ENCODE measurements around the gene LIPN. TPM values are rescaled to one million over a fixed set of nuclear protein-coding genes. Genes with fewer than 3 reads are reported as not detected.
"Not testable (repeated sequence)": the region's sequence is repeated elsewhere in the genome, so short reads cannot be mapped to it uniquely, and the experiment has no call there.

LIPN gene
- total RNA-seq, 2 experiments from 2014 or later = not detected

DNA sequence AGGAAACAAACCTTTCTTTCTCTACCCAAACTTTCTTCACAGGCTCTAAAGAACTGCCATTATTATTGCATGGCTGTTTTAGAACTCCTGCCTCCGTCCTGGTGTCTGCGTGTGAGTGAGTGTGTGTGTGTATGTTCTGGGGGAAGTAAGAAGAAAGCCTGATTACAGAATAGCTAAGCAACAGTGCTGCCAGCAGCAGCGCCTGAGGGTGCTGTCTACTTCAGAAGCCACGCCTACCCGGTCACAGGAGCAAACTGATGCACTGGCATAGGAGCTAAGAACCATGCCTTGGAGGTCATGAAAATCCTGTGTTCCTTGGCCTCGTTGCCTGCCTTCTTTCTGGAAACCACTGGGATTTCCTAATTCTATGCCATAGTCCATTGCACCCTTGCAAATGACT lies 28.5 kb upstream of the LIPN start:
- Histone ChIP-seq H3K27ac (ENCODE audit: low read depth, low read length, poor library complexity, severe bottlenecking) (no peak overlapping the region), H3K4me3 (ENCODE audit: low read depth, low read length, poor library complexity, severe bottlenecking) (no peak overlapping the region), H3K9me3 (ENCODE audit: low read length) (no peaks in the 10 kb centered on the region), H3K9me2 (ENCODE audit: insufficient read depth, low read length) (no peaks in the 10 kb centered on the region), H2AFZ (ENCODE audit: low read length) (no peak overlapping the region), H3K4me1 (ENCODE audit: insufficient read depth, low read length, poor library complexity, severe bottlenecking) (peaks cover 6% of the 10 kb centered on the region), H3K79me2 (ENCODE audit: insufficient read depth, low read depth, low read length) (no peaks in the 10 kb centered on the region), H3K4me2 (ENCODE audit: low read length) (no peak overlapping the region), H3K36me3 (ENCODE audit: insufficient read depth, low read length) (no peaks in the 10 kb centered on the region), H4K20me1 (ENCODE audit: insufficient read depth, low read length) (no peaks in the 10 kb centered on the region)
- ChIA-PET CTCF (ENCODE audit: unreplicated experiment) (no interaction called here), POLR2A (no interaction called here)
- no peak for TF ChIP-seq EZH2phosphoT487 (IDR thresholded peaks at IDR 0.05; ENCODE audit: borderline replicate concordance, low read depth, low read length)
- TF ChIP-seq, protein P1, sequence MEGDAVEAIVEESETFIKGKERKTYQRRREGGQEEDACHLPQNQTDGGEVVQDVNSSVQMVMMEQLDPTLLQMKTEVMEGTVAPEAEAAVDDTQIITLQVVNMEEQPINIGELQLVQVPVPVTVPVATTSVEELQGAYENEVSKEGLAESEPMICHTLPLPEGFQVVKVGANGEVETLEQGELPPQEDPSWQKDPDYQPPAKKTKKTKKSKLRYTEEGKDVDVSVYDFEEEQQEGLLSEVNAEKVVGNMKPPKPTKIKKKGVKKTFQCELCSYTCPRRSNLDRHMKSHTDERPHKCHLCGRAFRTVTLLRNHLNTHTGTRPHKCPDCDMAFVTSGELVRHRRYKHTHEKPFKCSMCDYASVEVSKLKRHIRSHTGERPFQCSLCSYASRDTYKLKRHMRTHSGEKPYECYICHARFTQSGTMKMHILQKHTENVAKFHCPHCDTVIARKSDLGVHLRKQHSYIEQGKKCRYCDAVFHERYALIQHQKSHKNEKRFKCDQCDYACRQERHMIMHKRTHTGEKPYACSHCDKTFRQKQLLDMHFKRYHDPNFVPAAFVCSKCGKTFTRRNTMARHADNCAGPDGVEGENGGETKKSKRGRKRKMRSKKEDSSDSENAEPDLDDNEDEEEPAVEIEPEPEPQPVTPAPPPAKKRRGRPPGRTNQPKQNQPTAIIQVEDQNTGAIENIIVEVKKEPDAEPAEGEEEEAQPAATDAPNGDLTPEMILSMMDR (conservative IDR thresholded peaks at IDR 0.05; ENCODE audit: low read length) = no peak
- intact Hi-C loops (cut with micrococcal nuclease; ENCODE audit: unreplicated experiment) = no loop called here
- no TSS peak for BruUV-seq (replicated peaks)
- DNase-seq (ENCODE audit: low spot score) = no peak

- no peak overlapping the region for H3K27ac ChIP-seq (ENCODE audit: low read depth, low read length, poor library complexity, severe bottlenecking)
- TF ChIP-seq EZH2phosphoT487 (IDR thresholded peaks at IDR 0.05; ENCODE audit: borderline replicate concordance, low read depth, low read length) = no peak
- TF ChIP-seq, protein P1 (conservative IDR thresholded peaks at IDR 0.05; ENCODE audit: low read length) = no peak
- H3K4me2 ChIP-seq (ENCODE audit: low read length) = 0 out of 2 replicates have a peak overlapping the region, but pooled peaks have one; percentile 9
- H3K4me3 ChIP-seq (ENCODE audit: low read depth, low read length, poor library complexity, severe bottlenecking) = no peak overlapping the region
- H3K4me1 ChIP-seq (ENCODE audit: insufficient read depth, low read length, poor library complexity, severe bottlenecking) = peaks cover 6% of the 10 kb centered on the region
- H3K9me2 ChIP-seq (ENCODE audit: insufficient read depth, low read length) = no peaks in the 10 kb centered on the region
- H3K9me3 ChIP-seq (ENCODE audit: low read length) = no peaks in the 10 kb centered on the region
- H2AFZ ChIP-seq (ENCODE audit: low read length) = no peak overlapping the region
- BruUV-seq (replicated peaks) = no TSS peak
- H3K79me2 ChIP-seq (ENCODE audit: insufficient read depth, low read depth, low read length) = no peaks in the 10 kb centered on the region
- intact Hi-C loops (cut with micrococcal nuclease; ENCODE audit: unreplicated experiment) = no loop called here
- no peaks in the 10 kb centered on the region for H4K20me1 ChIP-seq (ENCODE audit: insufficient read depth, low read length)
- POLR2A ChIA-PET = interaction anchor here (0.5 to 1.0 kb wide), 2 partner anchors 8 to 199 kb away, joined by 5 to 6 read pairs; no protein-coding TSS in a partner anchor
- H3K36me3 ChIP-seq (ENCODE audit: insufficient read depth, low read length) = no peaks in the 10 kb centered on the region
- peak; percentile 6 for DNase-seq (ENCODE audit: low spot score)
- CTCF ChIA-PET (ENCODE audit: unreplicated experiment) = no interaction called here
These were observed 26.6 kb upstream of the LIPN start for GRCh38 chr10:88733215-88733614.

GRCh38 chr10:88735661-88736060 lies 24.2 kb upstream of the LIPN start:
- peaks cover 6% of the 10 kb centered on the region for H3K4me1 ChIP-seq (ENCODE audit: insufficient read depth, low read length, poor library complexity, severe bottlenecking)
- CTCF ChIA-PET (ENCODE audit: unreplicated experiment) = no interaction called here
- no peak overlapping the region for H3K4me2 ChIP-seq (ENCODE audit: low read length)
- H3K36me3 ChIP-seq (ENCODE audit: insufficient read depth, low read length) = no peaks in the 10 kb centered on the region
- POLR2A ChIA-PET = interaction anchor here (0.8 kb wide), 1 partner anchor 653 kb away, joined by 3 read pairs; no protein-coding TSS in a partner anchor
- no peak overlapping the region for H3K27ac ChIP-seq (ENCODE audit: low read depth, low read length, poor library complexity, severe bottlenecking)
- no peak overlapping the region for H2AFZ ChIP-seq (ENCODE audit: low read length)
- H3K9me2 ChIP-seq (ENCODE audit: insufficient read depth, low read length) = no peaks in the 10 kb centered on the region
- H3K4me3 ChIP-seq (ENCODE audit: low read depth, low read length, poor library complexity, severe bottlenecking) = no peak overlapping the region
- TF ChIP-seq, protein P1 (conservative IDR thresholded peaks at IDR 0.05; ENCODE audit: low read length) = no peak
- TF ChIP-seq EZH2phosphoT487 (IDR thresholded peaks at IDR 0.05; ENCODE audit: borderline replicate concordance, low read depth, low read length) = no peak
- no peaks in the 10 kb centered on the region for H3K79me2 ChIP-seq (ENCODE audit: insufficient read depth, low read depth, low read length)
- H3K9me3 ChIP-seq (ENCODE audit: low read length) = no peaks in the 10 kb centered on the region
- BruUV-seq (replicated peaks) = no TSS peak
- no peaks in the 10 kb centered on the region for H4K20me1 ChIP-seq (ENCODE audit: insufficient read depth, low read length)
- intact Hi-C loops (cut with micrococcal nuclease; ENCODE audit: unreplicated experiment) = no loop called here
- DNase-seq (ENCODE audit: low spot score) = no peak

- DNase-seq (ENCODE audit: low spot score); H3K9me3 ChIP-seq (ENCODE audit: low read length); H3K4me1 ChIP-seq (ENCODE audit: insufficient read depth, low read length, poor library complexity, severe bottlenecking); H3K4me3 ChIP-seq (ENCODE audit: low read depth, low read length, poor library complexity, severe bottlenecking); H3K27ac ChIP-seq (ENCODE audit: low read depth, low read length, poor library complexity, severe bottlenecking); intact Hi-C loops (cut with micrococcal nuclease; ENCODE audit: unreplicated experiment); H3K79me2 ChIP-seq (ENCODE audit: insufficient read depth, low read depth, low read length); BruUV-seq (replicated peaks); CTCF ChIA-PET (ENCODE audit: unreplicated experiment); H3K4me2 ChIP-seq (ENCODE audit: low read length); H3K9me2 ChIP-seq (ENCODE audit: insufficient read depth, low read length); H4K20me1 ChIP-seq (ENCODE audit: insufficient read depth, low read length); H2AFZ ChIP-seq (ENCODE audit: low read length); H3K36me3 ChIP-seq (ENCODE audit: insufficient read depth, low read length): not testable (repeated sequence)
- POLR2A ChIA-PET = interaction anchor here (1.1 kb wide), 1 partner anchor 322 kb away, joined by 6 read pairs; no protein-coding TSS in a partner anchor
These were observed 17.9 kb upstream of the LIPN start for GRCh38 chr10:88741921-88742320.
